ENCODE data around the gene E2F8.

Gene E2F8

GRCh38 chr11:19218216-19218615 is 22.5 kb downstream of the E2F8 start:
- DNase-seq: no peak

- no peak for DNase-seq
These were observed 23.9 kb downstream of the E2F8 start for GRCh38 chr11:19216709-19217374.

- no peak for DNase-seq
These were observed 24.7 kb downstream of the E2F8 start for GRCh38 chr11:19216021-19216420.

- no peak for DNase-seq
These were observed 31.0 kb downstream of the E2F8 start for GRCh38 chr11:19209617-19210370.

GRCh38 chr11:19208959-19209546 is 31.7 kb downstream of the E2F8 start:
- DNase-seq: no peak

GRCh38 chr11:19208181-19208580 is 32.6 kb downstream of the E2F8 start:
- DNase-seq: no peak

- no peak for DNase-seq
These were observed 35.9 kb downstream of the E2F8 start for GRCh38 chr11:19204836-19205235.

GRCh38 chr11:19201737-19202605 is 38.8 kb downstream of the E2F8 start, which contains the start of gene CSRP3:
Gene CSRP3 (minus strand): TSS chr11:19201983. CDS start chr11:19192448, 9,535 bp downstream.
- no peak for DNase-seq

- DNase-seq: no peak
These were observed 40.1 kb downstream of the E2F8 start for GRCh38 chr11:19200410-19201201.

GRCh38 chr11:19199771-19200170 is 41.0 kb downstream of the E2F8 start:
- DNase-seq: no peak

GRCh38 chr11:19199048-19199447 is 41.7 kb downstream of the E2F8 start:
- no peak for DNase-seq

- DNase-seq: no peak
These were observed 44.3 kb downstream of the E2F8 start for GRCh38 chr11:19196432-19196831.

GRCh38 chr11:19194620-19195308 is 46.0 kb downstream of the E2F8 start:
- no peak for DNase-seq

GRCh38 chr11:19193916-19194315 is 46.8 kb downstream of the E2F8 start:
- no peak for DNase-seq

GRCh38 chr11:19191530-19192169 is 49.1 kb downstream of the E2F8 start:
- no peak for DNase-seq

- DNase-seq: no peak
These were observed 52.9 kb downstream of the E2F8 start for GRCh38 chr11:19187833-19188258.

GRCh38 chr11:19187114-19187832 is 53.5 kb downstream of the E2F8 start:
- no peak for DNase-seq

GRCh38 chr11:19185516-19186052 is 55.2 kb downstream of the E2F8 start:
- no peak for DNase-seq

GRCh38 chr11:19185036-19185435 is 55.7 kb downstream of the E2F8 start:
- DNase-seq: no peak

- DNase-seq: no peak
These were observed 57.1 kb downstream of the E2F8 start for GRCh38 chr11:19183646-19184045.

All from cortex of kidney (tissue), 1 donor.